GM12801 (cell line): ENCODE measurements around the gene CADPS2.

Source experiments
- TF ChIP-seq, protein P1 (sequence below): IDR thresholded peaks from one replicate; pipeline ENCODE4 v1.5.1; 2011; ENCODE audit warnings: control low read depth; ENCODE audit not compliant: insufficient read length; ENCODE audit errors: extremely low read depth

Gene CADPS2

DNA sequence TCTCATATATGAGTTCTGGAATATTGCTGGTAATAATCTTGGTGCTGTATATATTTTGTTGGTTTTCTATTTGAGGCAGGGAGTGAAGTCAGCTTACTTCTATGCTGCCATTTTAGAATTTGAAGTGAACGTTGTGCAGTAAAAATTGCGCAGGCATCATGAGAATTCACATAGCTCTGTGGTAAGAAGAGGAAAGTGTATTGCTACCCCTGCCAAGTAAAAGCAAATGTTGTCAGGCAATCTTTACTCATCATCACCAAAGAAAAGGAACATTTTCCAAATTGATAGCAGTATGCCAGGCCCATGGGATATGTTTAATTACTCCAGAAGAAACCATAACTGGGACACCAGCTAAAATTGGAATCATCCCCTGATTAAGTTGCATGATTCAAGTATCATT is 595.1 kb downstream of the CADPS2 start:
- TF ChIP-seq, protein P1, sequence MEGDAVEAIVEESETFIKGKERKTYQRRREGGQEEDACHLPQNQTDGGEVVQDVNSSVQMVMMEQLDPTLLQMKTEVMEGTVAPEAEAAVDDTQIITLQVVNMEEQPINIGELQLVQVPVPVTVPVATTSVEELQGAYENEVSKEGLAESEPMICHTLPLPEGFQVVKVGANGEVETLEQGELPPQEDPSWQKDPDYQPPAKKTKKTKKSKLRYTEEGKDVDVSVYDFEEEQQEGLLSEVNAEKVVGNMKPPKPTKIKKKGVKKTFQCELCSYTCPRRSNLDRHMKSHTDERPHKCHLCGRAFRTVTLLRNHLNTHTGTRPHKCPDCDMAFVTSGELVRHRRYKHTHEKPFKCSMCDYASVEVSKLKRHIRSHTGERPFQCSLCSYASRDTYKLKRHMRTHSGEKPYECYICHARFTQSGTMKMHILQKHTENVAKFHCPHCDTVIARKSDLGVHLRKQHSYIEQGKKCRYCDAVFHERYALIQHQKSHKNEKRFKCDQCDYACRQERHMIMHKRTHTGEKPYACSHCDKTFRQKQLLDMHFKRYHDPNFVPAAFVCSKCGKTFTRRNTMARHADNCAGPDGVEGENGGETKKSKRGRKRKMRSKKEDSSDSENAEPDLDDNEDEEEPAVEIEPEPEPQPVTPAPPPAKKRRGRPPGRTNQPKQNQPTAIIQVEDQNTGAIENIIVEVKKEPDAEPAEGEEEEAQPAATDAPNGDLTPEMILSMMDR: no peak

DNA sequence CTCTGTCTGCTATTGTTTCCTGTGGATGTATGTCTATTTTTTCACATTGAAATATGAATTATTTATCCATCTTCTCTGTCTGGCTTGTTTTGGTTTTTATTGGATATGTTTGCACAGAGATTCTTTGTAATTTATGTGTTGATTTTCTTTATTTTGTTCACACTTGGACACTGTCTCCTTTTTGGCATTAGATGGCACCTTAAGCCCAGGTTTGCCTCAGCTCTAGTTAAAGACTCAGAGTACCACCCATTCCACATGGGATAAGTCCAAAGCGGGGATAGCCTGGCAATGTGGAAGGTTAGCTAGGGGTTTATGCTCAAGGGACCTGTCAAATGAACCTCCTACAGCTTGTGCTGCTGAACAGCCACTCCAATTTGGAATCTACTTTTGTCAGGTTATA is 595.8 kb downstream of the CADPS2 start:
- TF ChIP-seq, protein P1: no peak

DNA sequence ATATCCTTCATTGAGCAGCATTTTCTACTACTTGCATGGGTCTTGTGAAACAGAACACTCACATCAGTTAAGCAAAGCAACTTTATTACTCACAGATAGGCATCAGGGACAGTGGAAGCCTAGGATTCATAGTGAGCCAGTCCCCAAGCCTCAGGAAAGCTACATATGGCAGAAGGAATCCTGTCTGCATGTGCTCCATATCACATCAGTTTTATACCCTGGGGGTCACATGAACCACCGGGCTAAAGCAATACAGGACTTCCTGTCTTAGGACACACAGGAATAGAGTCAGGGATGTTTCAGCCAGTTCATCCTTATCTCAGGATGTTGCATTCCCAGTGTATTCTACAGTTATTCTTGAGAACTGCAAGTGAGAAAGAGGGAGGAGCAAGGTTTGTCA is 596.8 kb downstream of the CADPS2 start:
- TF ChIP-seq, protein P1: no peak

DNA sequence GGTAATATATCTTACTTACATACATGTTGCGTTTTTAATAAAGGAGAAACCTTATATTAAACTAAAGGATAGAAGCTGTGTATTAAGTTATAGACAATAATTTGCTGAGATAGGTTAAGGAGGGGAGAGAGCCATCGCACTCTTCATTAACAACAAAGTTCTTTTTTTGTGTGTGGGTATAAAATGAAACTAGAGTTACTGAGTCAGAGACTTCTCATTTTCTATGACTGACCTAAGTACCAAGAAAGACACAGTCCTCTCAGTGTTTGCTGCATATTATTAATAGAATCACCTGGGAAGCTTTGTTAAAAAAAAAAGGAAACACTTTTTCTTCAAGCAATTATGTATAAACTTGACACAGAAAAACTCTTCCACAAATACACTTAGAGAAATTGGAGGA is 613.1 kb downstream of the CADPS2 start:
- TF ChIP-seq, protein P1: no peak

DNA sequence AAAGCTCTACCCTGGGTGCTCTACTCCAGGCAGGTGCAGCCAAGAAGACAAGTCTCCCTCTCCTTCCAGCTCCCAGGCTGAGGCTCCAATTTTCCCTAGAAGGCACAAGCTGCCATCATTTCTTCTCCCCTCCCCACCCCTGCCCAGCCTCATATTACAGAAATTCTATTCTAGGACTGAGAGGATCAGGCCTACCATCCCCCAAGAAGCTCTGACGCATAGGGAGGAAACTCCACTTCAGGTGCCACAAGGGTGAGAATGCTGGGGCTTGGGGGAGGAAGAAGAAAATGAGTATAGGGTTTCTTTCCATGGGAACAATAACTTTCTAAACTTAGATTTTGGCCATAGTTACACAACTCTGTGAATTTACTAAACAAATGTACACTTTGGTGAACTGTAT is 617.0 kb downstream of the CADPS2 start:
- TF ChIP-seq, protein P1: no peak
